Measurements from ENCODE around the gene CHRNA10. TPM values are rescaled to one million over a fixed set of nuclear protein-coding genes. Genes with fewer than 3 reads are reported as not detected.
"Not testable (repeated sequence)": the region's sequence is repeated elsewhere in the genome, so short reads cannot be mapped to it uniquely, and the experiment has no call there.

CHRNA10 gene
- total RNA-seq, 1 donor from 2014 or later = 4.6 TPM

- intact Hi-C loops (cut with DNase I) = no loop called here
- no peak for ATAC-seq
- DNase-seq (ENCODE audit: low spot score) = no peak
Observed at GRCh38 chr11:3666023-3666530, 5.1 kb downstream of the CHRNA10 start.

- intact Hi-C loops (cut with DNase I) = no loop called here
- ATAC-seq (peak; percentile 68), DNase-seq (ENCODE audit: low spot score) (no peak)
Observed at GRCh38 chr11:3665336-3666022, 5.7 kb downstream of the CHRNA10 start.

- intact Hi-C loops (cut with DNase I) = no loop called here
- ATAC-seq (no peak), DNase-seq (ENCODE audit: low spot score) (no peak)
Observed at GRCh38 chr11:3664032-3664630, 7.1 kb downstream of the CHRNA10 start.

- DNase-seq (ENCODE audit: low spot score) = no peak
- no peak for ATAC-seq
- intact Hi-C loops (cut with DNase I) = no loop called here
Observed at GRCh38 chr11:3662856-3663255, 8.3 kb downstream of the CHRNA10 start.

DNA sequence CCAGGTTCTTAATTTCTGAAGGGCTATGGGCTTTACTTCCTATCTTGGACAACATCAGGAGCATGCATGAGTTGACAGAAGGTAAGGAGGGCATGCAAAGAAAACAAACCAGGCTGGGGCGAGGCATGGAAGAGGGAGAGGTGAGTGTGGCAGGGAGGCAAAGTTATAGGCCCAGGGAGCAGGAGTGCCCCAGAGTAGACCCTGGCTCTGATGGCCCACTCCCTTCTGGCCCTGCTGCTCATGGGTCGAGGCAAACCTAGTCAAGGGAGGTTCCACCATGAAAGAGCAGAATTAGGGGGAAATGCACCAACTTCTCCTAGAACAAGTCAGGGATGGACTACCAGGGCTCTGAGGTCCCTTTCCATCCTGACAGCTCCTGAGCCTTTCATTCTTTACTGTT, 10.2 kb downstream of the CHRNA10 start:
- ATAC-seq = no peak
- DNase-seq (ENCODE audit: low spot score) = no peak
- intact Hi-C loops (cut with DNase I) = no loop called here

- intact Hi-C loops (cut with DNase I) = no loop called here
- ATAC-seq = no peak
- no peak for DNase-seq (ENCODE audit: low spot score)
Observed at GRCh38 chr11:3659595-3660515, 11.3 kb downstream of the CHRNA10 start.

DNA sequence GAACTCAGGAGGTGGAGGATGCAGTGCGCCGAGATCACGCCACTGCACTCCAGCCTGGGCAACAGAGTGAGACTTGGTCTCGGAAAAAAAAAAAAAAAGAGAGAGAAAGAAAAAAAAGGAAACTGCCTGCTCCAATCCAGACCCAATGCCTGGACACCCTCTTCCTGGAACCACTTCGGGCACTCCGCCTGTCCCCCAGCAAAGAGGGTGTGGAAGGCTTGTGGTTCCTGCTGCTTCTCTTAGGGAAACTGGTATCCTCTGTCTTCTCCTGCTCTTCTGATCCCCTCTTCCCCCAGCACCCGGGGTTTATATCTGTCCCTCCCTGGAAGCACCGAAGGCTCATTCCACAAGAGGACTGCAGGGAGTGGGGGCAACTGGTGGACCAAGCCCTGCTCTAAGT, 12.9 kb downstream of the CHRNA10 start:
- ATAC-seq (no peak), DNase-seq (ENCODE audit: low spot score) (no peak)
- intact Hi-C loops (cut with DNase I) = no loop called here

- DNase-seq (ENCODE audit: low spot score); intact Hi-C loops (cut with DNase I); ATAC-seq: not testable (repeated sequence)
Observed at GRCh38 chr11:3657331-3657730, 13.9 kb downstream of the CHRNA10 start.

GRCh38 chr11:3655547-3655946, 15.6 kb downstream of the CHRNA10 start:
- DNase-seq (ENCODE audit: low spot score) = no peak
- no peak for ATAC-seq
- intact Hi-C loops (cut with DNase I) = no loop called here

DNA sequence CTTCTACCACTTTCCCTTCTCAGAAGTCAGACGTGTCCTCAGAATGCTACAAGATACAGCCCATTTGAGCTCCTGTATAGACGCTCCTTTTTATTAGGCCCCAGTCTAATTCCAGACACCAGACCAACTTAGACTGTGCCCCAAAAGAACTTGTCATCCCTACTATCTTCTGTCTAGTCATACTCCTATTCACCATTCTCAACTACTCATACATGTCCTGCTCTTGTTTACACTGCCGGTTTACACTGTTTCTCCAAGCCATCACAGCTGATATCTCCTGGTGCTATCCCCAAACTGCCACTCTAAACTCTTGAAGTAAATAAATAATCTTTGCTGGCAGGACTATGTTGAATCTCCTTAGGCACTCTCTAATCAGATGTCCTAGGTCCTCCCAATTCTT, 18.7 kb downstream of the CHRNA10 start:
- ATAC-seq; intact Hi-C loops (cut with DNase I); DNase-seq (ENCODE audit: low spot score): not testable (repeated sequence)

DNA sequence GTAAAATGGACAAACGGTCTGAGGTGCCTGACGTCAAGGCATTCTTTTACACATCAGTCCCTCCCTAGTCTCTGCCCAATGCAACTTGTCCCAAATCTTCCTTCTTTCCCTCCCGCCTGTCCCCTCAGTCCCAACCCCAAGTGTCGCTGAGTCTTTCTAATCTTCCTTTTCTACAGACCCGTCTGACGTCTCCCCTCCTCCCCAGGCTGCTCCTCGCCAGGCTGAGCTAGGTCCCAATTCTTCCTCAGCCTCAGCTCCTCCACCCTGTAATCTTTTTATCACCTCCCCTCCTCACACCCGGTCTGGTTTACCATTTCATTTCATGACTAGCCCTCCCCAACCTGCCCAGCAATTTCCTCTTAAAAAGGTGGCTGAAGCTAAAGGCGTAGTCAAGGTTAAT, 21.8 kb downstream of the CHRNA10 start:
- intact Hi-C loops (cut with DNase I); ATAC-seq; DNase-seq (ENCODE audit: low spot score): not testable (repeated sequence)

DNA sequence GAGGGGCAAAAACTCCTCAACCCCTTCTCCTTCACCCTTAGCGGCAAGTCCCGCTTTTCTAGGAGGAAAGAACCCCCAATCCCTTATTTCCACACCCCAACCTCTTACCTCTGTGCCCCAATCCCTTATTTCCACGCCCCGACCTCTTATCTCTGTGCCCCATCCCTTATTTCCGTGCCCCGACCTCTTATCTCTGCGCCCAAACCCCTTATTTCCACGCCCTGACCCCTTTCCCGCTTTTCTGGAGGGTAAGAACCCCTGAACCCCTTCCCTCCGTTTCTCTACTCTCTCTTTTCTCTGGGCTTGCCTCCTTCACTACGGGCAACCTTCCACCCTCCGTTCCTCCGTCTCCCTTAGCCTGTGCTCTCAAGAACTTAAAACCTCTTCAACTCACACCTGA, 22.3 kb downstream of the CHRNA10 start:
- DNase-seq (ENCODE audit: low spot score); ATAC-seq; intact Hi-C loops (cut with DNase I): not testable (repeated sequence)

- intact Hi-C loops (cut with DNase I) = no loop called here
- ATAC-seq (no peak), DNase-seq (ENCODE audit: low spot score) (no peak)
Observed at GRCh38 chr11:3645552-3645951, 25.6 kb downstream of the CHRNA10 start.

GRCh38 chr11:3644817-3645235, 26.4 kb downstream of the CHRNA10 start, which contains the start of gene ART1:
Gene ART1 (plus strand): TSS chr11:3645128. CDS start chr11:3659214, 14,086 bp downstream.
- ATAC-seq (no peak), DNase-seq (ENCODE audit: low spot score) (no peak)
- intact Hi-C loops (cut with DNase I) = no loop called here

GRCh38 chr11:3643102-3643546, 28.1 kb downstream of the CHRNA10 start:
- intact Hi-C loops (cut with DNase I); ATAC-seq; DNase-seq (ENCODE audit: low spot score): not testable (repeated sequence)

GRCh38 chr11:3642071-3642951, 28.9 kb downstream of the CHRNA10 start:
- ATAC-seq (peak; percentile 95), DNase-seq (ENCODE audit: low spot score) (peak; percentile 85)
- intact Hi-C loops (cut with DNase I) = no loop called here

- ATAC-seq (no peak), DNase-seq (ENCODE audit: low spot score) (no peak)
- intact Hi-C loops (cut with DNase I) = no loop called here
Observed at GRCh38 chr11:3641701-3642070, 29.5 kb downstream of the CHRNA10 start, which contains the start of gene ART5. Gene ART5 (minus strand): TSS chr11:3641992. CDS start chr11:3641862, 130 bp downstream.

GRCh38 chr11:3641191-3641590, 30.0 kb downstream of the CHRNA10 start:
- intact Hi-C loops (cut with DNase I) = no loop called here
- no peak for ATAC-seq
- no peak for DNase-seq (ENCODE audit: low spot score)
